IPS DF 6.9 (cell line): ENCODE results near the gene KIF6.
A peak's percentile ranks its signal among the peaks of the same experiment; 100 is the strongest.

Experiments
- DNase-seq: peaks from one replicate; pipeline ENCODE4 v3.0.0-alpha.2; 2013; ENCODE audit warnings: low read depth, low spot score
- H3K27ac ChIP-seq: one replicate; pipeline ENCODE4 v1.5.1; 2013; ENCODE audit warnings: low read length, control low read depth
- H3K27me3 ChIP-seq: 2 replicates; pipeline ENCODE4 v1.6.1; 2013; ENCODE audit warnings: mild to moderate bottlenecking, low read length; ENCODE audit not compliant: control insufficient read depth, insufficient read depth
- H3K36me3 ChIP-seq: 2 replicates; pipeline ENCODE4 v1.6.1; 2013; ENCODE audit warnings: low read length; ENCODE audit not compliant: control insufficient read depth, insufficient read depth
- H3K4me1 ChIP-seq: 2 replicates; pipeline ENCODE4 v1.6.1; 2013; ENCODE audit warnings: low read length; ENCODE audit not compliant: control insufficient read depth, insufficient read depth
- H3K4me3 ChIP-seq: 2 replicates; pipeline ENCODE4 v1.5.1; 2013; ENCODE audit warnings: mild to moderate bottlenecking, low read length
- H3K9me3 ChIP-seq: 2 replicates; pipeline ENCODE4 v1.6.1; 2013; ENCODE audit warnings: low read length, inconsistent platforms; ENCODE audit not compliant: control insufficient read depth, insufficient read depth
- WGBS: extraction: QIAGEN DNeasy Blood & Tissue Kit; methylation state at CpG from one replicate; pipeline ENCODE4 v1.1.7; 2013; ENCODE audit warnings: mixed read lengths, missing lambda C conversion rate; ENCODE audit not compliant: insufficient read length, insufficient coverage; 5-methylcytosine and 5-hydroxymethylcytosine counted together

KIF6 gene

GRCh38 chr6:39321761-39322160, 403.4 kb downstream of the KIF6 start:
- no peaks in the 10 kb centered on the region for H3K36me3 ChIP-seq
- no peak overlapping the region for H3K27ac ChIP-seq
- no peak overlapping the region for H3K4me3 ChIP-seq
- no peaks in the 10 kb centered on the region for H3K9me3 ChIP-seq
- no peaks in the 10 kb centered on the region for H3K4me1 ChIP-seq
- DNase-seq = no peak
- no CpG with 5 or more reads among the region's 5 CpGs for WGBS
- no peaks in the 10 kb centered on the region for H3K27me3 ChIP-seq

GRCh38 chr6:39320363-39320984, 404.7 kb downstream of the KIF6 start:
- no peak overlapping the region for H3K4me3 ChIP-seq
- WGBS = no CpG with 5 or more reads among the region's 10 CpGs
- no peaks in the 10 kb centered on the region for H3K36me3 ChIP-seq
- H3K4me1 ChIP-seq = no peaks in the 10 kb centered on the region
- no peak overlapping the region for H3K27ac ChIP-seq
- peaks cover 1% of the 10 kb centered on the region; the same call in 1 of the 2 replicates for H3K27me3 ChIP-seq
- H3K9me3 ChIP-seq = no peaks in the 10 kb centered on the region
- no peak for DNase-seq

GRCh38 chr6:39319621-39320362, 405.4 kb downstream of the KIF6 start:
- no peak for DNase-seq
- Histone ChIP-seq H3K4me1 (no peaks in the 10 kb centered on the region), H3K27me3 (peaks cover 8% of the 10 kb centered on the region; the same call in 1 of the 2 replicates), H3K27ac (no peak overlapping the region), H3K36me3 (no peaks in the 10 kb centered on the region), H3K4me3 (no peak overlapping the region), H3K9me3 (no peaks in the 10 kb centered on the region)
- WGBS = no CpG with 5 or more reads among the region's 13 CpGs

- H3K4me1 ChIP-seq = 0 out of 2 replicates have a peak, but pooled peaks cover 2% of the 10 kb centered on the region
Measured at GRCh38 chr6:39317256-39317655, 408.0 kb downstream of the KIF6 start.

GRCh38 chr6:39314273-39314795, 410.9 kb downstream of the KIF6 start, which contains the start of gene KCNK17:
Gene KCNK17 (minus strand): TSS chr6:39314419. CDS start chr6:39314320, 99 bp downstream.
- Histone ChIP-seq H3K9me3 (no peaks in the 10 kb centered on the region), H3K4me1 (0 out of 2 replicates have a peak, but pooled peaks cover 2% of the 10 kb centered on the region), H3K4me3 (peak within 1 kb of the TSS; percentile 41; the same call in 1 of the 2 replicates), H3K27ac (no peak within 1 kb of the TSS), H3K27me3 (peaks cover 36% of the 10 kb centered on the region), H3K36me3 (no peaks in the 10 kb centered on the region)
- DNase-seq = no peak
- WGBS = no CpG with 5 or more reads among the region's 28 CpGs

More at GRCh38 chr6:39317256-39317655, 408.0 kb downstream of the KIF6 start:
- no peak overlapping the region for H3K4me3 ChIP-seq
- H3K27me3 ChIP-seq = peaks cover 27% of the 10 kb centered on the region
- no peak overlapping the region for H3K27ac ChIP-seq
- H3K9me3 ChIP-seq = no peaks in the 10 kb centered on the region
- DNase-seq = no peak
- WGBS = no CpG with 5 or more reads among the region's 3 CpGs
- no peaks in the 10 kb centered on the region for H3K36me3 ChIP-seq

GRCh38 chr6:39313526-39314272, 411.5 kb downstream of the KIF6 start:
- Histone ChIP-seq H3K36me3 (no peaks in the 10 kb centered on the region), H3K4me3 (peak overlapping the region; percentile 41; the same call in 1 of the 2 replicates), H3K9me3 (no peaks in the 10 kb centered on the region), H3K27ac (no peak overlapping the region), H3K27me3 (peaks cover 36% of the 10 kb centered on the region), H3K4me1 (0 out of 2 replicates have a peak, but pooled peaks cover 2% of the 10 kb centered on the region)
- no CpG with 5 or more reads among the region's 80 CpGs for WGBS
- no peak for DNase-seq

GRCh38 chr6:39312912-39313525, 412.2 kb downstream of the KIF6 start:
- peak overlapping the region; percentile 41; the same call in 1 of the 2 replicates for H3K4me3 ChIP-seq
- peaks cover 36% of the 10 kb centered on the region for H3K27me3 ChIP-seq
- H3K9me3 ChIP-seq = no peaks in the 10 kb centered on the region
- no CpG with 5 or more reads among the region's 45 CpGs for WGBS
- H3K36me3 ChIP-seq = no peaks in the 10 kb centered on the region
- H3K4me1 ChIP-seq = 0 out of 2 replicates have a peak, but pooled peaks cover 2% of the 10 kb centered on the region
- no peak for DNase-seq
- no peak overlapping the region for H3K27ac ChIP-seq

- H3K36me3 ChIP-seq = no peaks in the 10 kb centered on the region
- peaks cover 35% of the 10 kb centered on the region for H3K27me3 ChIP-seq
- no peak overlapping the region; the same call in 1 of the 2 replicates for H3K4me3 ChIP-seq
- H3K27ac ChIP-seq = no peak overlapping the region
- WGBS = no CpG with 5 or more reads among the region's 4 CpGs
- no peaks in the 10 kb centered on the region for H3K9me3 ChIP-seq
- DNase-seq = no peak
- 0 out of 2 replicates have a peak, but pooled peaks cover 2% of the 10 kb centered on the region for H3K4me1 ChIP-seq
Measured at GRCh38 chr6:39310542-39310941, 414.7 kb downstream of the KIF6 start.

GRCh38 chr6:39309942-39310531, 415.2 kb downstream of the KIF6 start:
- Histone ChIP-seq H3K9me3 (no peaks in the 10 kb centered on the region), H3K27ac (no peak overlapping the region)
- DNase-seq = peak; percentile 61

More at GRCh38 chr6:39309942-39310531, 415.2 kb downstream of the KIF6 start:
- Histone ChIP-seq H3K36me3 (no peaks in the 10 kb centered on the region), H3K27me3 (peaks cover 31% of the 10 kb centered on the region), H3K4me3 (no peak overlapping the region), H3K4me1 (0 out of 2 replicates have a peak, but pooled peaks cover 2% of the 10 kb centered on the region)
- WGBS = no CpG with 5 or more reads among the region's 7 CpGs
